NOMO-1 (cell line): ENCODE measurements around the gene CIAO2A.
"Not testable (repeated sequence)": the region's sequence is repeated elsewhere in the genome, so short reads cannot be mapped to it uniquely, and the experiment has no call there.

Experiments
- DNase-seq, 2 experiments: peaks; one replicate each; lab custom pipeline; 2025; ENCODE audit not compliant: unreplicated experiment in 2 of 2; lab: John Stamatoyannopoulos, UW

CIAO2A gene

DNA sequence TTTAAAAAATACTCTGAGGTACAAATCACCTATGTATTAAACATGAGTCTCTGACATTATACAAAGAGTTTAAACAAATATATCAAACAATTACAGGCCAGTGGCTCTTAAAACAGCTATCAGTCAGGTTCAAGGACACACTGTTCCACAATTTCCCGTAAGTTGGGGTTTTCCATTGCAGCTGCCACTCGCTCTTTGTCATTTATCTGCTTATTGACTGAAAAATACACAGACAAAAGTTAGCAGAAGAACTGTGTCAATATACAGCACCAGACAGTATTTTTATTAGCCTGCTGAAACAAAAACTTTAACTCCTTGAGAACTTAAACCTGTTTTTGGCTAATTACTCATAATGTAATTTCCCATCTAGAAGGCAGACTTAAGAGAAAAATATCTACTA lies 20.8 kb downstream of the CIAO2A start:
- no peak for DNase-seq

GRCh38 chr15:64071931-64072765 lies 21.5 kb downstream of the CIAO2A start:
- no peak for DNase-seq

DNA sequence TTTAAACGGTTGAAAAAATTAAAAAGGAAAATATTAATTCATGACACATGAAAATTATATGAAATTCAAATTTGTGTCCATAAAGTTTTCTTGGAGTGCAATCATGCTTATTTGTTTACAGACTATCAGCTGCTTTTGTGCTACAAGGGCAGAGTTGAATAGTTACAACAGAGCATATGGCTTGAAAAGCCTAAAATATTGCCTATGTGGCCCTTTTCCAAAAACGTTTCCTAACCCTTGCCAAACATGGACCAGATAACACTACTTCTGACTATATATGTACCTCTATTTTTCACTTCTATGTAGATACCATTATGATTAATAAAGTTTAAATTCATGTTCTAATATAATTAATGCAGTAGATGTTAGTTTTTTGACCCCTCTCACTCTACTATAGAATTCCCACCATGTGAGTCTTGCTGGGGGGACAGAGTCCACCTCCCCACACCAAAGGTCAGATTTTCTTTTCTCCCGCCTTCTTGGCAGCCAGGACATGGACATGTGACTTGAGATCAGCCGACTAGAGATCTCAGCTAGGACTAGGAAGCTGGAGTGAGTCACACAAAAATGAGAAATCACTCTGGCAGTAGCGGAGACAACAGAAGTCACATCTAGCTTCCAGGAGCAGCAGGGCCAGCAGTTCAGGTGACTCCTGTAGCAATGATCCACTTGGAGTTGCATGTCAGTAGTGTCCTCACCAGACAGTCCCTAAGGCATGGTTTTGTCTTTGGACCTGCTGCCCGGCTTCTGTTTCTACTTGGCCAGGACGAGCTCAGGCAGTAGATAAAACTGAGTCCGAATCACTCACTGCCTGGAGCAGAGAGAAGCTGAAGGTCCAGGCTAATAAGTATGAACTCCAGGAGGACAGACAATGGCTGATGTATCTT lies 22.4 kb downstream of the CIAO2A start:
- DNase-seq: no peak

DNA sequence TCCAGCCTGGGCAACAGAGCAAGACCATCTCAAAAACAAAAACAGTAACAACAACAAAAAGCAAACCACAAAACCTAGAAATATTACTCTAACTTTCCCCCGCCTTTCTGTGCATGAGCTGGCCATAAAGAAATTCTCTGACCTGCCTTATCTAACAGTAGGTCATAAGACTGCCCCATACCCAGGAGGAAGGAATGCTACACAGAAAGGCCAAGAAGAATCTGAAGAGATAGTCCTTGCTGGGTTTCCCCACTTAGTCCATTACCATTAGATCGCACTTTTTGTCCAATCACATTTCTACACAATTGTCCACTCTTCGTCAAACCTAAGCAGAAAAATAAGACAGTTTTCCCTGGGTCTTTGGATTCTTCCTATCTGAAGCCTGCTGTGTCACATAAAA lies 23.5 kb downstream of the CIAO2A start:
- DNase-seq: no peak

- DNase-seq: no peak
Measured at GRCh38 chr15:64068133-64068532, 25.5 kb downstream of the CIAO2A start.

GRCh38 chr15:64067564-64068030 lies 26.0 kb downstream of the CIAO2A start:
- DNase-seq: peak; percentile 2 to 54

DNA sequence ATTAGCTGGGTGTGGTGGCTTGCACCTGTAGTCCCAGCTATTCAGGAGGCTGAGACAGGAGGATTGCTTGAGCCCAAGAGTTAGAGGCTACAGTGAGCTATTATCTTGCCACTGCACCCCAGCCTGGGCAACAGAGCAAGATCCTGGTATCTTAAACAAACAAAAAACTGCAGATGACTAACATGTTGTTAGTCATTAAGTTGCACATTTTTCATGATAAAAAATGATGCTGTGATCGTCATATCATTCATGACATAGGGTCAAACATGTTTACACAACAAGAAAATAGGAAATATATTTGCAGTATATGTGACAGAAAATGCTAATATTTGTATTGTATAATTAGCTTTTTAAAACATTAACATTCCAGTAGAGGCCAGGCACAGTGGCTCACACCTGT lies 27.2 kb downstream of the CIAO2A start:
- DNase-seq: no peak

DNA sequence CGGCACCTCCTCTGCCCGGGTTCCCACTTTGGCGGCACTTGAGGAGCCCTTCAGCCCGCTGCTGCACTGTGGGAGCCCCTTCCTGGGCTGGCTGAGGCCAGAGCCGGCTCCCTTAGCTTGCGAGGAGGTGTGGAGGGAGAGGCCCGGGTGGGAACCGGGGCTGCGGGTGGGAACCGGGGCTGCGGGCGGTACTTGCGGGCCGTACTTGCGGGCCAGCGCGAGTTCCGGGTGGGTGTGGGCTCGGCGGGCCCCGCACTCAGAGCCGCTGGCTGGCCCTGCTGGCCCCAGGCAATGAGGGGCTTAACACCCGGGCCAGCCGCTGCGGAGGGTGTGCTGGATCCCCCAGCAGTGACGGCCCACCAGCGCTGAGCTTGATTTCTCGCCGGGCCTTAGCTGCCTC lies 32.9 kb downstream of the CIAO2A start:
- no peak for DNase-seq

- DNase-seq: peak; percentile 36 to 39
Measured at GRCh38 chr15:64059104-64059503, 34.5 kb downstream of the CIAO2A start.

DNA sequence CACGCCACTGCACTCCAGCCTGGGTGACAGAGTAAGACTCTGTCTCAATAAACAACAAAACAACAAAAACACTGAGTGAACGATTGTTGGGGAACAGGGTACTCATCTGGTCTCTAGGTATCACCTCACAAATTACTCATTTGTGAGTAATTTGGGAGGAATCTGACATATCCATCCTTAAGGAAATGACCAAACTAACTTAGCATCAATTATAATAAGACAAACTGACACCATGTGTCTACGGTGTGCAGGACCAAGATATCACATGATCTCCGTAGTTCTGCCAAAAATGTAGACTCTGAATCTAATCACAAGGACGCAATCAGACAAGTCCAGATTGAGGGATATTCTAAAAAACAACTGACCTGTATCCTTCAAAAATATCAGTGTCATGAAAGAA lies 35.4 kb downstream of the CIAO2A start:
- no peak for DNase-seq

- DNase-seq: not testable (repeated sequence)
Measured at GRCh38 chr15:64053674-64054073, 40.0 kb downstream of the CIAO2A start.

- DNase-seq: no peak
Measured at GRCh38 chr15:64052925-64053491, 40.6 kb downstream of the CIAO2A start.

DNA sequence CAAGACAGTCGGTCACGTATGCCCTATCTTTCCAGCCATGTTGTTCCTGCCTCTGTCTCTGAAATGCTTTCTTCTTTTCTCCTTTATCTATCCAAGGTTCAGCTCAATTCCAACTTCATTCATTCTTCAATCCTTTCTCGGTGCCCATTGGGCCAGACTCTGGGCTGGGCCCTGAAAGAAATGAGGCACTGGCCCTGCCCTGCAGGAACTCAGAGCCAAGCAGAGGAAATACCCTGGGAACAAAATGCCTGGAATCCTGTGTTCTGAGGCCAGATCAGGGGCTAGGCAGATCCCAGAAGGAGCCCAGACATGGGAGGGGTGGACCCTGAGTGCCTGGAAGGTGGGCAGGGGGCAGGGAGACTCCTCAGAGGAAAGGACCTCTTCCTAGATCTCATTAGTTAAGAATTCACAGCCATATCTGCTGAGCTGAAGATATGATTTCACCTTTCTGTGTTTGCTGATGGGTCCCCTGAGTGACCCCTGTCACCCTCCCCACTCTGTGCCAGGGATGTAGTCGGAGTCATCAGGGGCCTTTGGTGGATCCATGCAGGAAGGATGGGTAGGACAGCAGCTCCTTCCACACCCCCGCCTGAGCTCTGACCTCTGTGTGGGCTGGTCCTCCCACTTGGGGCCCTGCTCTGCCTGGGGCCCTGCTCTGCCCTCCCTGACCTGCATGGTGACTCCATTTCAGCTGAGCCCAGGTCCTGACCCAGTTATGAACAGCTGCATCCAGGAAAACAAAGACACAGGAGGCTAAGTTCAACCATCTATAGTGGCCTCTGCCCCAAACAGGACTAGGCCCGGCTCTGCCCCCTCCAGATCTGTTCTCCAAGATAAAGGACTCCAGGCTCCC lies 42.0 kb downstream of the CIAO2A start:
- no peak for DNase-seq

- DNase-seq: no peak
Measured at GRCh38 chr15:64051093-64051402, 42.6 kb downstream of the CIAO2A start.

- no peak for DNase-seq
Measured at GRCh38 chr15:64050281-64051092, 43.2 kb downstream of the CIAO2A start.

DNA sequence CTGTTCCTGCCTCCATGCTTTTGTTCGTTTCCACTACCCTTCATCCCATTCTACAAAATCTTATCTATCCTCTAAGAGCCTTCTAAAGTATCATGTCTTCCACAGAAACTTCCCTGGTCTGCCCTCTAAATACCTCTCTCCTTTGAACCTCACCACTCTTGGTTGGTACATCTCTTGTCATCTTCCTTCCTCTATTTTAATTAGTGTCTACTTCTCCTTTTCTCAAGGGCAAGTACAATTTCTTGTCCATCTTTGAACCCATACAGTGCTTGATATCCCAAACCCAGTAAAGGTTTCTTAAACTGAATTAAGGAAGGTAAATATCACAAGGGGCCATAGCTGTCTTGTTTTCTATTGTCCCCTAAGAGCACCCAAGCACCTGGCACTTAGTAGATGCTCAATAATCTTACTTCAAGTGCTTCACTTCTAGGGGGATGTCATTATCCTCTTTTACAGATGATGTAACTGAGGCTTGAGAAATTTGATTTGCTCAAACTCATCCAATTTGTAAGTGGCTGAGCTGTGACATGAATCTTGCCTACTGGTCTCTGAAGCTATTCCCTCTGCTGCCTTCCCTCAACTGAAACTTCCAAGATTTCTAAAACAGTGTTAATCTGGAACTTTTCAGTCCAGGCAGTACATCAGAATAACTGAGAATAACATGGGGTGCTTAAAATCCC lies 44.7 kb downstream of the CIAO2A start:
- peak; percentile 84 to 97 for DNase-seq

DNA sequence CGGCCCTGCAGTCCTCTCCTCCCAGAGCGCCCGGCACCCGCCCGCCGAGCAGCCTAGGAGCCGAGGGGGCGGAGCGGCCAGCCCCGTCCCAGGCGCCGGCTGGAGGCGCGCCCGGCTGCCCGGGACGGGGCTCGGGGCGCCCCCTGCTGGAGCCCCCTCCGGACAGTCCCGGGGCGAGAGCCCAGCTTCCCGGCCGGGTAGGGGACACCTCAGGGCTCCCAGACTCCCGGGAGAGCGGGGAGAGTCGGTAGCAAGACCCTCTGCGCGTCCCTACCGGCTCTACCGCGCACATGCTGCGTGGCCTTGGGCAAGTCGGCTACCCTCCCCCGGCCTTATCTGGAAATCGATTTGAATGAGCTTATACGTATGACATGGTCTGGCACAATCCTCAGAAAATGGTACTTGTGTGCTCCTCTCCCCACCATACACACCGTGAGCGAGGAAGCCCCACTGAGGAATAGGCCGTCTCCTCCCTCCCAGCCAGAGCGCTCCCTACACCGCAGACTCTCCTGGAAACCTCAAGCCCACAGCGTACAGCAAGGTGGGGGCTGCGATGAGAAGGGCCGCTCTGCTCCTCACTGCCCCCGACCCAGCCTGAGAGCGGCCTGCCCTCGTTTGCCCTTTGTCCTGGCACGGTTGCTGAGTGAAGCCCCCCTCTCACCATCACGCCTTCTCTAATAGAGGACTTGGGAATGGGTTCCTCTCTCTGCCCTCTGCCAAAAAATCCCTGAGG lies 47.1 kb downstream of the CIAO2A start, which contains the start of gene DAPK2:
Gene DAPK2, minus strand, starts transcription at position 65 of the 733 bp plus-strand sequence. CDS start 6,224 bp downstream, outside the sequence.
- peak; percentile 34 to 48 for DNase-seq

GRCh38 chr15:64045774-64046420 lies 47.7 kb downstream of the CIAO2A start:
- no peak for DNase-seq
